A549 (cell line): ENCODE results near the gene MRPL44.

Experiments used
- POLR2A ChIP-seq: IDR thresholded peaks from 2 replicates; pipeline ENCODE4 v1.6.1; 2012; ENCODE audit warnings: mild to moderate bottlenecking, low read length
- RFX5 ChIP-seq: fragments of 450-650 bp; IDR thresholded peaks from 2 replicates; pipeline ENCODE4 v1.7.1; 2014; ENCODE audit warnings: antibody characterized with exemption, mild to moderate bottlenecking, moderate library complexity
- TF ChIP-seq, protein P1 (sequence below): fragments of 250-450 bp; sonication (Bioruptor Pico); IDR thresholded peaks from 2 replicates; pipeline ENCODE4 v1.5.0; 2021; ENCODE audit warnings: mild to moderate bottlenecking, moderate library complexity, borderline replicate concordance

DNA sequence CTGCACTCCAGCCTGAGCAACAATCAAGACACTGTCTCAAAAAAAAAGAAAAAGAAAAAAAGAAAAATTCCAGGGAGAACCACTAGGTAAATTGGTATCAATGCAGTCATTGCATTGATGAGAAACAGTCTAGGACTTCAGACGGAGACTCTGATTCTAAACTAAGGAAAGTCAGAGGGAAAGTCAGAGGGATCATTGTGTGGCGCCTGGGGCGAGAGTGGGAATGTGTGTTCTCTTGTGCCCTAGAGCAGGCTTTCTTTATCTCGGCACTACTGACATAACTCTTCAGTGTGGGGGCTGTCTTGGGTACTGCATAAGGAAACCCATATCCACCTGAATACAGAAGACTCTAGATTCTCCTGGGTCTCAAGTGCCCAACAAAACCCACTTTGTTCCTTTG, 57.1 kb downstream of the MRPL44 start:
- no peak for TF ChIP-seq POLR2A
- TF ChIP-seq, protein P1, sequence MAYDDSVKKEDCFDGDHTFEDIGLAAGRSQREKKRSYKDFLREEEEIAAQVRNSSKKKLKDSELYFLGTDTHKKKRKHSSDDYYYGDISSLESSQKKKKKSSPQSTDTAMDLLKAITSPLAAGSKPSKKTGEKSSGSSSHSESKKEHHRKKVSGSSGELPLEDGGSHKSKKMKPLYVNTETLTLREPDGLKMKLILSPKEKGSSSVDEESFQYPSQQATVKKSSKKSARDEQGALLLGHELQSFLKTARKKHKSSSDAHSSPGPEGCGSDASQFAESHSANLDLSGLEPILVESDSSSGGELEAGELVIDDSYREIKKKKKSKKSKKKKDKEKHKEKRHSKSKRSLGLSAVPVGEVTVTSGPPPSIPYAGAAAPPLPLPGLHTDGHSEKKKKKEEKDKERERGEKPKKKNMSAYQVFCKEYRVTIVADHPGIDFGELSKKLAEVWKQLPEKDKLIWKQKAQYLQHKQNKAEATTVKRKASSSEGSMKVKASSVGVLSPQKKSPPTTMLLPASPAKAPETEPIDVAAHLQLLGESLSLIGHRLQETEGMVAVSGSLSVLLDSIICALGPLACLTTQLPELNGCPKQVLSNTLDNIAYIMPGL (CRISPR knock-in tag): no peak
- TF ChIP-seq RFX5: no peak
